ENCODE measurements around the gene CHST9.
"Not testable (repeated sequence)": the region's sequence is repeated elsewhere in the genome, so short reads cannot be mapped to it uniquely, and the experiment has no call there.

The CHST9 gene

GRCh38 chr18:27104743-27105142 lies 80.4 kb downstream of the CHST9 start:
- DNase-seq (ENCODE audit: low read depth in 2 of 2, low spot score in 1 of 2), result no peak

GRCh38 chr18:27094621-27095020 lies 90.5 kb downstream of the CHST9 start:
- no peak for DNase-seq (ENCODE audit: low read depth in 2 of 2, low spot score in 1 of 2)

DNA sequence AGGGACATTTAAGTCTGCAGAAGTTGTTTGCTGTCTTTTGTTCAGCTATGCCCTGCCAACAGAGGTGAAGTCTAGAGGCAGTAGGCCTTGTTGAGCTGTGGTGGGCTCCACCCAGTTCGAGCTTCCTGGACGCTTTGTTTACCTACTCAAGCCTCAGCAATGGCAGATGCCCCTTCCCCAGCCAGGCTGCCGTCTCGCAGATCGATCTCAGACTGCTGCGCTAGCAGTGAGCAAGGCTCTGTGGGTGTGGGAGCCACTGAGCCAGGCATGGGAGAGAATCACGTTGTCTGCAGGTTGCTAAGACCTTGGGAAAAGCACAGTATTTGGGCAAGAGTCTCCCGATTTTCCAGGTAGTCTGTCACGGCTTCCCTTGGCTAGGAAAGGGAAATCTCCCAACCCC lies 91.8 kb downstream of the CHST9 start:
- DNase-seq (ENCODE audit: low read depth in 2 of 2, low spot score in 1 of 2), result not testable (repeated sequence)

DNA sequence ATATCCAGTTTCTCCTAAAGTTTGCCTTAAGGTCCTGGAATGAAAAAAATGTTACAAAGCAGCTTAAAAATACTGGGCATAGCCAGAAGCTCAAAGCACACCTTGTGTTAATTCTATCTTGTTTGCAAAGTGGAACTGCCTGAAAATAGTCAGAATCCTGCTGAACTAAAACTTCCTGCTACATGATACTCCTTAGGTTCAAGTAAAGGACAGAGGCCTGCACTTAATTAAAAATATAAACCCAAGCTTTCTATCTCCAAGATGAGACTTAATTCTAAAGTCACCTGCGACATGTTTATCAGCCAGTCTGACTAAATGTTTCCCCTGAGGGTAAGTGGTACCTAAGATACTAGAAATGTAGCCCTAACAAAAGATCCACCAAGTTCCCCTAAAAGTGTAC lies 103.4 kb downstream of the CHST9 start:
- no peak for DNase-seq (ENCODE audit: low read depth in 2 of 2, low spot score in 1 of 2)

GRCh38 chr18:27075828-27076227 lies 109.3 kb downstream of the CHST9 start:
- no peak for DNase-seq (ENCODE audit: low read depth in 2 of 2, low spot score in 1 of 2)

- no peak for DNase-seq (ENCODE audit: low read depth in 2 of 2, low spot score in 1 of 2)
Measured at GRCh38 chr18:27073404-27073830, 111.7 kb downstream of the CHST9 start.

GRCh38 chr18:27064673-27065072 lies 120.4 kb downstream of the CHST9 start:
- no peak for DNase-seq (ENCODE audit: low read depth in 2 of 2, low spot score in 1 of 2)

GRCh38 chr18:27062802-27063201 lies 122.3 kb downstream of the CHST9 start:
- DNase-seq (ENCODE audit: low read depth in 2 of 2, low spot score in 1 of 2), result no peak

DNA sequence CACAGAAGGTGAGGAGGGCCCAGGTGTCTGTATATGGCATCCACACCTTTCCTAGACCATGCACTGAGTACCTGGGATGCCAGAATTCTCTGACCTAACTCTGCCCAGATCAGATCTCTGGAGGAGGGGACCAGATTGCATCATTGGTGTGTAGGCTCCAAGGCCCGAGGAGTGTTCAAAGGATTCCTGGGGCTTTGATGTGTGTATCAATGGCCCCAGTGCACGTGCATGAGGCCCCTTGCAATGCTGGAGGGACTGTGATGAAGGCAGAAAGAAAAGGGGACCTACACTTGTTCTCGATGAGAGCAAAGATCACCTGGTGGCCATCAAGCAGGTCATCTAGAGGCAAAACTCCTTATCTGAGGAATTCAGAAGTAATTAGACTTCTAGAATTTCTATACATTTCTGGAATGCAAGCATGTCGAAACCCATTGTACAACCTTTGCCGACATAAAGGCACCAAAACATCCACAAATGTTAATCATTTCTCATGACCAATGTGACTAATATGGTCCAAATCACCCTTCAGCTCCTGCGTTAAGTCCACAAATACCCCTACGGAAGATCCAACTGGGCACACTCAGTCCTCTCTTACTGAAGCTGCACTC lies 123.5 kb downstream of the CHST9 start:
- no peak for DNase-seq (ENCODE audit: low read depth in 2 of 2, low spot score in 1 of 2)

- no peak for DNase-seq (ENCODE audit: low read depth in 2 of 2, low spot score in 1 of 2)
Measured at GRCh38 chr18:27057519-27058234, 127.4 kb downstream of the CHST9 start.

DNA sequence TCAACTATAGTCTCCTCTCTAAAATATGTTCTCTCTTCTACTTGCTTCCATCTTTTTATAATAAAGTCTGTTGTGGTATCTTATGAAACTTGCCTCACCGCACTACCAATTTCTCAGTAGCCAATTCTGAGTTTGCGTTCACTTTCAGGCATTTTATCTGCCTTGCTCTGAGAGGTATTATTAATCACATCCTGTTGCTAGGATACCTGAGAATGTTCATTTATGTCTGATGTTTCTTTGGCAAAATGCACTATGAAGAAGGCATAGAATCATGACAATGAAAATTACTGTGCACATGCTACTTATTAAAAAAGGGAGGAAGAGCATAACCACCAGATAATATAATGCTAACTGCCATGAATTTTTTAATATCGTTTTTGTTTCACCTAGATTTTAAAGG lies 130.2 kb downstream of the CHST9 start:
- DNase-seq (ENCODE audit: low read depth in 2 of 2, low spot score in 1 of 2), result no peak

DNA sequence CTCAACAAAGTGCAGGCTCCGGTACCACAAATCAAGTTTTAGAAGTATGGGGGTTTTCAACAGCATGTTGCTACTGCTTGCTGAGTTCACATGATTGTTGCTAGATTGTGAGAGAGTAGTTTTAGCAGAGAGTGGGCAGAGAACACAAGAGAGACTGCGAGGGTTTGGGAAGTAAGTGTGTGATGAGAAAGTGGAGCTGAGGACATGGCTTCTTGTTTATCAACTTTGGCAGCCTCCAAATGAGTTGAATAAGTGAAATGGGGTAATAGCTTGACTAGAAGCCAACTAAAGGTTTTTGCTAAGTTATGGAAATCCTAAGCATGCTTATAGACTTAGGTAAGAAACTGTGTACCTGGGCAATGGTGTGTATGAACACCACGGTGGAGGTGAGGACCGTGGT lies 135.1 kb downstream of the CHST9 start:
- DNase-seq (ENCODE audit: low read depth in 2 of 2, low spot score in 1 of 2), result no peak

DNA sequence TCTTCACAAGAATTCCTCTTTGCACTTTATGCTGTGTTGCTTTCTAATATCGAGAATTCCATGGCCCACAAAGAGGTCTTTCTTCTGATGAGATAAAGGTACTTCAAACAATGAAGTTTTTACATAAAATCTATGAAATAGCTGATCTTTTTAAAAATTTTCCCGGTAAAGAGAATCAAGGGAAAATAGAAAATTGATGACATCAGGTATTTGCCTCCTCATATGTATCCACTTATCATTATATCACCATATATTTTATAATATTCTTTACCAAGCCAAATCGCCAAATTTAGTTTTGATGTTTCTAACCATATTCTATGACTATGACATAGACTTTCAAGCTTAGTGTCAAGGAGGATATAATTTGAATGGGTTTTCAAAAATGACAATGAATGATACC lies 139.8 kb downstream of the CHST9 start:
- DNase-seq (ENCODE audit: low read depth in 2 of 2, low spot score in 1 of 2), result no peak

DNA sequence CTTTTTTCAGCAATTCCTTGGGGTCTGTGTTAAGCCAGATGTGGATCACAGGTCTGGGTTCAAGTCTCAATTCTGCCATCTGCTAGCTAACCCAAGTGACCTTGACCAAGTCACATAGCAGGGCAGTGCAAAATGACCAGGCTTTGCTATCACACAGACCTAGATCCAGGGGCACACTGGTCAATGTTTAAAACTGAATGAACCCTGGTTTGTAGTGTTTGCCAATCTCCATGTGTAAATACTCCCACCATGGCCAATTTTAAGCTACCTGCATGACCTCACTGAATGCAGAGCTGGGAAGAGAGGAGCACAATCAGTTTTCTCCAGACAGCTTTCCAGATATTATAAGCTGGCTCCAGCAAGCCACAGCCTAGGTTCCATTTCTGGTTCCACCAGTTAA lies 142.9 kb downstream of the CHST9 start:
- DNase-seq (ENCODE audit: low read depth in 2 of 2, low spot score in 1 of 2), result no peak

DNA sequence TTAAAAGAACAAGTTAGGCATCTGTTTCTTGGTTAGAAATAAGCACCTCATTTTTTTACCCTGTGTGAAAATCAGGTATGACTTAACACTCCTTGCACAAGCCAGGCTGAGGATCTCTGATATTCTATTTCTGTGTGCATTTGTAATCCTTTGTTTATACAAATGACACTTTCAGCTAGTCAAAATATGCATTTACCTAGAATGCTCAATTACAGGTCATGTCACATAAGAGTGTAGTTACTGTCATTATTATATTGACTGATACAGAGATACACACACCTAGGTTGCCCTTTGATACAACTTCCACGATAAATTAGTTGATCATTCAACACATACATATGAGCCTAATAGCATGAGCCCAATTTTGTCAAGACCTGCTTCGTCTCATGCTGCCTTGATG lies 144.3 kb downstream of the CHST9 start:
- DNase-seq (ENCODE audit: low read depth in 2 of 2, low spot score in 1 of 2), result no peak

DNA sequence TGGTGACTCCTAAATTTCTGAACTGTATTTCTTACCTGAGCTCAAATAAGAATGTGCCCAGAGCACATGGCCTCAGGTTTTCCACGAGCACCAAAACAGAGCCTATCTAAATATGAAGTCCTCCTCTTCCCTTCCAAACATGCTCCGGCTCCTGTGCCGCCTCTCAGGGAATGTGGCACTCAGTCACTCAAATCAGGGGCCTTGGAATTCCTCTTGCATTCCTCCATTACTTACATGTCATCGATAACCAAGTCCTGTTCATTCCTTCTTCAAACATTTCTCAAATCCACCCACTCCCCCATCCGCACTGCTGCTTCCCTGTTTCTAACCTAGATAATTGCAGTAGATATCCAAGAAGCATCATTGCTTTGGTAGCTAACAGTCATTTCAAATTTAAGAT lies 151.4 kb downstream of the CHST9 start:
- no peak for DNase-seq (ENCODE audit: low read depth in 2 of 2, low spot score in 1 of 2)

GRCh38 chr18:27030421-27030820 lies 154.7 kb downstream of the CHST9 start:
- no peak for DNase-seq (ENCODE audit: low read depth in 2 of 2, low spot score in 1 of 2)

- DNase-seq (ENCODE audit: low read depth in 2 of 2, low spot score in 1 of 2), result no peak
Measured at GRCh38 chr18:27022477-27022876, 162.6 kb downstream of the CHST9 start.

DNA sequence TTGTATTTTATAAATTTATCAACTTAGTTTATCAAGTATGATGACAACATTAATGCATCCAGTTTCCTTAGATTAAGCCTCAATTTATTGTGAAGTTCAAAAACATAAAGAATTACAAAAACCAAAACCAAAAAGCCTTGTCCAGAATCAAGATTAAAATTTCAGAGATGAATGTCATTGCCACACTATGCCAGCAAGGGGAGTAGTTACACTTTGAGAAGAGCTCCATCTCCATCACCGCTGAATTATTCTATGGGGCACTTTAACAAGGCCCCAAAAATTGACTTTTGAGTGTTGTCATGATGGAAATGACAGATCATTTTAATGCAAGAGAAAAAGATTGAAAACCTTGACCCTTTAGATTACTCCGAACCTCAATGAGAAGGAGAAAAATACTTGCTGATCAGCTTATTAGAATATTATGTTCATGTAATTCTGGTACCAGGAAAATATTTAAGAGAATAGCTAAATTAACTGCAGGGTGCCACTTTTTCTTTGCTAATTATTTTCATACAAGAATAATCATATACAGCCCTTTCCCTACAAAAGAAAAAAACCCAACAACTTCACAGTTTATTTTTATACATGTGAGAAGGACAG lies 167.1 kb downstream of the CHST9 start:
- no peak for DNase-seq (ENCODE audit: low read depth in 2 of 2, low spot score in 1 of 2)

GRCh38 chr18:27014841-27015240 lies 170.3 kb downstream of the CHST9 start:
- no peak for DNase-seq (ENCODE audit: low read depth in 2 of 2, low spot score in 1 of 2)

- DNase-seq (ENCODE audit: low read depth in 2 of 2, low spot score in 1 of 2), result no peak
Measured at GRCh38 chr18:27010784-27011183, 174.3 kb downstream of the CHST9 start.

DNA sequence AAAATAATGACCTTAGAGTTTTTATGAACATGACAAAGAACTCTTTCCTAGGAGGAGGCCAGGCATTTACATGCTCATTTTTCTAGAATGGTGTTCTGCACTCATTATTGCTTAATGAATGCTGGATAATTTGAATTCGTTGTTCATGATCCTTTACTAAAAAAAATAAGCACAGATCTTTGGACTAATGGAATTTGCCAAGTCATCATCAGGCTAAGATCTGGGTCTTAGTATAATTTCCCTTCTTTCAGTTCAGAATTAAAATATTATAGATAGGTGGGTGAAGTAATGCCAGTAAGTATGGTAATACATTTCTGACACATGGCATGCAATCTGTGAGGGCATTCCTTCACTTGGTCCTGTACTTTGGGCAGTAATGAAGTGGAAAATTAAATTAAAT lies 175.8 kb downstream of the CHST9 start:
- no peak for DNase-seq (ENCODE audit: low read depth in 2 of 2, low spot score in 1 of 2)

GRCh38 chr18:27008575-27008974 lies 176.5 kb downstream of the CHST9 start:
- DNase-seq (ENCODE audit: low read depth in 2 of 2, low spot score in 1 of 2), result no peak
